GM21825 (cell line): ENCODE results near the gene ADAR.

Source experiments
- ATAC-seq: cut with Tn5 transposase; IDR thresholded peaks from one replicate; pipeline ENCODE4 v1.9.1; 2021; ENCODE audit warnings: mild to moderate bottlenecking, moderate library complexity; ENCODE audit not compliant: unreplicated experiment

The ADAR gene

GRCh38 chr1:154559466-154560044 lies 48.4 kb downstream of the ADAR start:
- ATAC-seq = peak; percentile 51

GRCh38 chr1:154558720-154559465 lies 49.1 kb downstream of the ADAR start:
- ATAC-seq = peak; percentile 78

GRCh38 chr1:154557939-154558719 lies 49.9 kb downstream of the ADAR start, which contains the start of gene UBE2Q1:
Gene UBE2Q1, minus strand, starts transcription at chr1:154558662. Its CDS starts 109 bp downstream, at chr1:154558553.
- ATAC-seq = peak; percentile 18

GRCh38 chr1:154557248-154557938 lies 50.6 kb downstream of the ADAR start:
- no peak for ATAC-seq

DNA sequence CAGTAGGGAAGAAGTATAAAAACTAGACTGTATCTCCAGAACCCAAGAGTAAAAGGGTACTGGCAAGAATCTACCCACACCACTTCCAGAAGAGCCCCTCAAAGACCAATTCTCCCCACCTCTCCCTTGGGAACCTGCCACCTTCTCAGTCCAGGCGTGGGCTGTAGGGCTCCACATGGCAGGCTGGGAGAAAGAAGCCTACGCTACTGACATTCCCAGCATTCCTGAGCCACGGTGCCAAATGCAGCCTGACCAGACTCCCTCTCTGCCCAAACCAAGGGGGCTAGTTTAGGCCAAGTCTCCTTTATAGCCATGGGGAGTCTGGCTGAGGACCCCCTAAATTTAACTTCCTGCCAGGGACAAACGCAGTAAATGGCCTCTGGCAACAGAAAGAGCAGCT lies 51.6 kb downstream of the ADAR start:
- no peak for ATAC-seq

DNA sequence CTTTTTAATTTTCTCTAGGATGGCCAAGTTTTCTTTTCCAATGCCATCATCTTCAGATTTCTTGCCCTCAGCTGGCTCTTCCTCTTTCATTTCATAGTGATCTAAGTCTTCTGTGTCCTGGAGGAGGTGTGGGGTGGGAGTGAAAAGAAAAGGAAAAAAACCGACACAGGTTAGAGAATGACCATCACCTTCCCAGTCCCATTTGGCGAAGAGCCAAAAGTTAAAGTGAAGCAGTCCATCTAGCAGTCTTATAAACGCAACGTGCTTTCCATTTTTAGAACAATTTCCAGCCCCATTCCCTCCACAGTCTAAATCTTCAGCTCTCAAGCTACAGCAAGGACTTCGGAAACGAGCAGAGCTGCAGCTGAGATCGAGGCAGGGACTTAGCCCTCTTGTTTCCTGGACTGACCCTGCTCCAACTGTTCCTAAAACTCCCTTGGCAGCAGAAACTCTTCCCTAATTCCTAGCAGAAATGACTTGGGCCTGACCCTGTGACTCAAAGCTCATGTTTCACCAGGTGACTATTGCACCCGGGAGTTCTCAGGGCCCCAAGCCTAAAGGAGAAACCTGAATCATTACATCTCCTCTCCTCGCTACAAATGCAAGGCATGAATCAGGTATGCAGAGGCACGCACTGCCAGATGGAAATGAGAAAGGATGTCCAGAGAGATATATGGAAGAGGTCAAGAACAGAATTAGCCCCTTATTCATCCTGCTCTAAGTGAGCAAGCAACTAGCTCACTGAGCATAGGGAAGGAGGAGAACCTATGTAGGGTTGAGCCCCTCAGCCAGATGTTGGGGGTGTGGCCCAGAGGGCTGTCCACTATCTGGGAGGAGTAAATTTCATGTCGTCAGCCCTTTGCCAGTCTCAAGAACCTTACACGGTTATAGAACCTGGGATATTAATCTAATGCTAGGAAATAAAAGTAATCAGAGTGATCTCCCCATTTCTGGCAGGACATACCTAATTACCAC lies 54.6 kb downstream of the ADAR start:
- ATAC-seq = no peak

- no peak for ATAC-seq
Observed at GRCh38 chr1:154552036-154552435, 56.0 kb downstream of the ADAR start.

- no peak for ATAC-seq
Observed at GRCh38 chr1:154551474-154551873, 56.5 kb downstream of the ADAR start.

DNA sequence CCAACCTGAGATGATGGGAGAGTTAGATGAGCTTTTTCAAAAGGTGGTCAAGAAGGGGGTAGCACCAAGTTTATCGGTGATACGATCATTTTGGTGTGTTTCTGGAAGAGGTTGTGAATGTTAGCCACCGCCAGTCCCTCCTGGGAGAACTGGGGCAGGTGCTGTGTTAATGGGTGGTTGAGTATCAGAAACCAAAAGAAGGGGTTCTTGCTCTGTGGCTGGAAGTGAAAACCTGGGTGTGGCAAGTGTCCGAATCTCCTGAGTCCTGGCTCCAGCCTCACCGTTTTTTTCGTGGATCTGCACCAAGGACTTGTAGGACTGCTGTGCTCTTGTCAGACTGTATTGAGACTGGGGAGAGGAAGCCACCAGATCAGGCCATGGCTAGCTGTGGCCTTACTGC lies 57.3 kb downstream of the ADAR start:
- ATAC-seq = no peak

DNA sequence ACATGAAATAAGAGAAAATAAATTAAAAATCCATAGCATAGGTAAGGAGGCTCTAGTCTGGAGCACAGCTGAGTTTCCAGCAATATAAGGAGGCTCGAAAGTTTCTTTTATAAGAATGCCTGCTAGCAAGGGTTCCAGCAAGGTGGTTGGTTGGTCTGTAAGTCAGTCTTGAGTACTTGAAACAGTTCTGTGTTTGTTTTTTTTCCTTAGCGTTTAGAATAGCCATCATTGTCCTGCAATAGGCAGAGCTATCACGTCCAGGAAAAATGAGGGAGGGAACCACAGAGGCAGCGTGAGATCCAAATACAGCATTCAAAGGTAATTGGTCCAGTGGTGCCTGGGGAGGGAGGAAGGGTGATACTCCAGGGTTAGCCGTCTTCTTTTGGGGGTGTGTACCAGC lies 57.9 kb downstream of the ADAR start:
- no peak for ATAC-seq

DNA sequence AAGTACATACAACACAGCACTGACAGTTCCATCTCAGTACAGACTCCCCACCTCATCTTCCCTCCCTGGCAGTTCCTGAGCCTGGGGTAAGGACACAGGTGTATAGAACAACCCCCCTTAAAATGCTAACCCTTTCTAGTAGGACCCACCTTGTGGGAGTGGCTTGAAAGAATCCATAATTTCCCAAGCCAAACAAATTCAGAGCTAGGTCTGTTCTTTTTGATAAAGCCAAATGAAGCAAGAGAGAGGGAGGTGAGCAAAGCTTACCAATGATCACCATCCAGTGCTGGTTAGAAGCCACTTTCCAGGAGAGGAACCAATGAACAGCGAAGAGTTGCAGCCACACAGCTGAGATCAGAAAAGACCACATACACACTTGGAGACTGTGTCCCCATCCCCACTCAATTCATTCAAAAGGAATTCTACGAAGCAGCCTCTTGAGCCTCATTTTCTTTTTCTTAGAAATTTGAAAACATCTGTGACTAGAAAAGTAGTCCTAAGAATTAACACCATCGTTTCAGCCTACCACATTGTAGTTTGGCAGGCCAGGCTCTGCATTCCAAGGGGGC lies 58.7 kb downstream of the ADAR start:
- ATAC-seq = no peak

DNA sequence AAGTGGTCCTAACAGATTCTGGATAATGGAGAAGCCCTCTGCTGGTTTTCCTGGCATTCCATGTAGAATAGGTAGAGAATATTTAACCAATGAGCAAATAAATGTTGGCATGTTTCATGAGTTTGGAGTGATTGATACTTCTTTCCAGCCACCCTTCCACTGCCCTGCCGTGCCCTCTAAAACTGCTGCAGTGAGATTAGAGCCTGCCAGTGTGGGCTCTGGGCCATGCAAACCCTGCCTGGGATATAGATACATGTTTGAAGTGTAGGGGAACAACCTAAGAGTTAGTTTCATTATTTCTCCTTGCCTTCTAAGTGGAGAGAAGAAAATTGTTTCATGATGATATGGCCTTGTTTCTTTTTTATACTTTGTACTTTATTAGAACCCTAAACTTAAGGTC lies 60.0 kb downstream of the ADAR start:
- ATAC-seq = no peak

DNA sequence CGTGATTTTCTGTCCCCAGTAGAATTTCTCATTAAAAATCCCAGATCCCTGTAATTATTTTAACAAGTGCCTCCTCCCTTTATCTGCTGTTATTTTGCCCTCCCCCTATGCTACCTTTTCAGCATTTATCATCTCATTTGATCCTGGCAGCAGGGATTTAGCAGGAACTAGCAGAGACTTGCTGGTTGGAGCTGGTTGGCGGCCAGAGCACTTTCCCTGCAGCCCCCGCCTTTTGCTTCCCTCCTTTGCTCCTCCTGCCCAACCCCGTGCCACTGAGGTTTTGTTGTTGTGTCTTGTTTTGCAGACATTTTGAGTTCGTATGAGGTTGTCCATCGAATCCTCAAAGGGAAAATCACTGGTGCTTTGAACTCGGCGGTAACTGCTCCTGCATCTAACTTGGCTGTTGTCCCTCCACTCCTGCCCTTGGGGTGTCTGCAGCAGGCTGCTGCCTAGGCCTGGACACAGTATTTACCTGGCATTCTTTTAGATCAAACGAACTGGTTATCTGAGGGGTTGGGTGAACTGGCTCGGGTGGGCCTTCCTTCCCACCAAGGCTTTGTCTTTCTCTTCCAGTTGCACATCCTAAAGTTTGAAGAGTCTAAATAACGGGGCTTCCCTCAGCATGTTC lies 60.8 kb downstream of the ADAR start:
- ATAC-seq = no peak

DNA sequence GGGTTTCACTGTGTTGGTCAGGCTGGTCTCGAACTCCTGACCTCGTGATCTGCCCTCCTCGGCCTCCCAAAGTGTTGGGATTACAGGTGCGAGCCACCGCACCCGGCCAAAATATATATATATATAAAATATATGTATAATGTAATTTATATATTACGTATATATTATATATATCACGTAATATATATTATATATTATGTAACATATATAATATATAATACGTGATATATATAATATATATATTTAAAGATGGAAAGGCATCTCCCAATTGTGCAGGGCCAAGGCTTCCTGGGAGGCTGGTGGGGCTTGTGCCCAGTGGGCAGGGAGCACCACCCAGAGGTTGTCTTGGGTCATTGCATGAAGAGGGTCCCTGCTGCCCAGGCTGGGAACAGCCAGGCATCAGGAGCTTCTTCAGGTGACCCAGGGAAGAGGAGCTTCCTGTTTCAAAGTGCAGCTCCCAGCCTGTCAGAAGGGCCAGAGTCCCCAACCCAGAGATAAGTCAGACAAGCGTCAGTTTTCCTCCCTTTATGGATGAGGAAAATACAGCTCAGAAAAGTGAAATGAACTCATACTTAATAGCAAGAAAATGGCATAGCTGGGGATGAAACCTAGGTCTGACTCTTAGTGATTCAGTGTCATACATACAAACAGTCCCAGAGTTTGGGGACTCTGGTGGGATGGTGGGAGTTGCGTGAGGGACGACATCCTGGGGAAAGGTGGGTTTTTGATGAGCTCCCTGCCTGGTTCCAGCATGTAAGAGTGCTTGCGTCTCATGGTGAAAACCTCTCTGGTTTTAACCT lies 61.5 kb downstream of the ADAR start:
- no peak for ATAC-seq

GRCh38 chr1:154541231-154541630 lies 66.8 kb downstream of the ADAR start:
- no peak for ATAC-seq

DNA sequence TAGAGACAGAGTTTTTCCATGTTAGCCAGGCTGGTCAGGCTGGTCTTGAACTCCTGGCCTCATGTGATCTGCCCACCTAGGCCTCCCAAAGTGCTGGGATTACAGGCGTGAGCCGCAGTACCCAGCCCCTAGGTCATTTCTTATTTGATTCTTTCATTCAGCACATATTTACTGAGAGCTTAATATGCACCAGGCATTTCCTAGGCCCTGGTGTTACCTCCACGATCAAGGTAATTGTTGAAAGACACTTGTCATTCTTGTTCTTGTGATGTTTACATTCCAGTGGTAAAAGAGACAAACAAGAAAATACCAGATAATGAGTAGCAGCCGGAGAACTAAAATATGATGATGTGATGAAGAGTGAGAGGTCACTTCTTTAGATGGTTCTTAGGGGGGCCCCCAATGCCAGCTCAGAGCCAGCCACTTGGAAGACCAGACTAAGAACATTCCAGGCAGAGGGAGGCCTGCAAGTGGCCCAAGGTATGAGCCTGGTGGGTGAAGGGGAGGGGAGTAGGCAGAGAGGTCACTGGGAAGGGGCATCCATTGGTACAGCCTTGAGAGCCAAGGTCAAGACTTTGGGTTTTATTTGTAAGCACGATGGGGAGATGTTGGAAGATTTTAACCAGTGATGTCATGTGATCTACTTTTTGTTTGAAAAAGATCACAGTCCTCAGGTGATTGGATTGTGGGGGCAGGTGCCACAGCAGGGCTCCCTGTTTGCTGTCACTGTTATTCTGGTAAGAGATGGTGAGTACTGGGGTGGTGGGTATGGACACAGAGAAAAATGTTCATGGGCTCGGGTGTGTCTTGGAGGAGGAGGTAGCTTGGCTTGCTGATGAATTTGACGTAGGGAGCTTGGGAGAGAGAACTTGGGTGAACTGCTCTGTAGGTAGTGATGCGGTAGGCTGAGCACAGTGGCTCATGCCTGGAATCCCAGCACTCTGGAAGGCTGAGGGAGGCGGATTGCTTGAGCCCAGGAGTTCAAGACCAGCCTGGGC lies 68.2 kb downstream of the ADAR start:
- no peak for ATAC-seq

DNA sequence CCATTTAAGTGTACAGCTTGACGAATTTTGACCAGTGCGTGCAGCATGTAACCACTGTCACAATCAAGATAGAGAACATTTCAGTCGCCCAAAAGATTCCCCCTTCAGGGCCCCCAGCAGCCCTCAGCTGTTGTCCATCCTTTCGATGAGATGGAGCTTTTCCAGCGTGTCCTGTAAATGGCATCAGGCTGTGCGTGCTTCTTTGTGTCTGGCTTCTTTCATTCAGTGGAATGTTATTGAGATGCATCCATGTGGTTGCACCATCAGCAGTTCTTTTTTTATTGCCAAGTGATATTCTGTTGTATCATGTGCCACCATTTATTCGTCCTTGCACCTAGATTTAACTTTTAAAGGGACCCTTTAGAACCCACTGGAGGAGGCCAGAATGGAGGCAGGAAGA lies 71.4 kb downstream of the ADAR start:
- no peak for ATAC-seq
